Mucosa of rectum (tissue), 2 donors: ENCODE data around the gene PACRG.

Source experiments
- H3K27ac ChIP-seq, 2 donors: one replicate each; pipeline ENCODE4 v1.7.0; 2013; ENCODE audit warnings: inconsistent platforms in 2 of 2, low read depth in 2 of 2, low read length in 2 of 2
- H3K27me3 ChIP-seq, 2 donors: one replicate each; pipeline ENCODE4 v1.7.0; 2013; ENCODE audit warnings: low read length in 2 of 2; ENCODE audit not compliant: control insufficient read depth in 2 of 2, insufficient read depth in 2 of 2
- H3K36me3 ChIP-seq, 2 donors: one replicate each; pipeline ENCODE4 v1.7.0; 2013; ENCODE audit warnings: low read length in 2 of 2; ENCODE audit not compliant: control insufficient read depth in 2 of 2, insufficient read depth in 2 of 2
- H3K4me1 ChIP-seq, 2 donors: one replicate each; pipeline ENCODE4 v1.7.0; 2013; ENCODE audit warnings: low read length in 2 of 2, mild to moderate bottlenecking in 1 of 2; ENCODE audit not compliant: control insufficient read depth in 2 of 2, insufficient read depth in 2 of 2
- H3K4me3 ChIP-seq, 2 donors: one replicate each; pipeline ENCODE4 v1.7.0; 2013; ENCODE audit warnings: low read length in 2 of 2
- H3K9ac ChIP-seq, 2 donors: one replicate each; pipeline ENCODE4 v1.7.0; 2013; ENCODE audit warnings: low read length in 2 of 2, low read depth in 1 of 2, mild to moderate bottlenecking in 1 of 2
- H3K9me3 ChIP-seq, 2 donors: one replicate each; pipeline ENCODE4 v1.7.0; 2013; ENCODE audit warnings: low read length in 2 of 2; ENCODE audit not compliant: control insufficient read depth in 2 of 2
- donor health status: healthy.
- donor health status: Normal muscosa, but diverticular disease.

The PACRG gene

DNA sequence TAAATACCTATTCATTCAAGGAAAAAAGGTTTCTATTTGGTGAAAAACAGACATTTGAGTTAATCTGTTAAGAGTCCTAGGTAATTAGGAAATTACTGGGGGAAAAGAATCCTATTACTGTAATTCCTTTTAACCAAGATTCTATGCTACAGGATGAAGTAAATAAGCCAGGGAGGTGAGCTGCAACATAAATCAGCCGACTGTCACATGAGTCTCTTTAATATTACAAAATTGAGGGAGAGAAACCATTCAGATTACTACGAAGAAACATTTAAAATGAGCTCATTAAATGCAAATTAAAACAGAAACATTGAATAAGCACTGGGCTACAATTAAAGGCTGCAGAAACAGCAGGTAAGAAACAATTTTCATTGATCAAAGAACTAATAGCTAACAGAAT lies 5.5 kb upstream of the PACRG start:
- H3K9me3 ChIP-seq: no peaks in the 10 kb centered on the region
- H3K9ac ChIP-seq: no peak overlapping the region
- H3K27me3 ChIP-seq: no peaks in the 10 kb centered on the region
- H3K36me3 ChIP-seq: no peaks in the 10 kb centered on the region
- peaks cover 0 to 9% of the 10 kb centered on the region in 2 donors for H3K4me1 ChIP-seq
- H3K4me3 ChIP-seq: no peak overlapping the region
- no peak overlapping the region for H3K27ac ChIP-seq

DNA sequence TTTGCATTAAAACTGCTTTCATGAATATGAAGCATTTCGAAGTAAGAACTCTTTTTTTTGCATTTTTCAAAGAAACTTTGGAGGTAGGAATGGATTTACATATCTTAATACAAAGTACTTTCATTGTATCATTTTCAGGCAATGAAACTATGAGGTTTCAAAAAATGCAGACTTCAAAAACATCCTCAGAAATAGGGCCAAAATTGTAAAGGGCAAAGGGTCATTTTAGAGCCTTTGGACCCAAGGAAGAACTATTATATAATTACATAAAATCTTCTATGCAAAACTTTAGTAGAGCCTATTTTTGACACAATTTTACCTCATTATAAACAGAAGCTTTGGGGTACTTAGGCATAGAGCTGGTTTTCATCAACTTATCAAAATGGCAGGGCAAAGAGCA lies 5.1 kb upstream of the PACRG start:
- H3K9ac ChIP-seq: no peak overlapping the region
- H3K36me3 ChIP-seq: no peaks in the 10 kb centered on the region
- H3K27me3 ChIP-seq: no peaks in the 10 kb centered on the region
- H3K27ac ChIP-seq: no peak overlapping the region
- no peak overlapping the region for H3K4me3 ChIP-seq
- no peaks in the 10 kb centered on the region for H3K9me3 ChIP-seq
- H3K4me1 ChIP-seq: peaks cover 0 to 9% of the 10 kb centered on the region in 2 donors

DNA sequence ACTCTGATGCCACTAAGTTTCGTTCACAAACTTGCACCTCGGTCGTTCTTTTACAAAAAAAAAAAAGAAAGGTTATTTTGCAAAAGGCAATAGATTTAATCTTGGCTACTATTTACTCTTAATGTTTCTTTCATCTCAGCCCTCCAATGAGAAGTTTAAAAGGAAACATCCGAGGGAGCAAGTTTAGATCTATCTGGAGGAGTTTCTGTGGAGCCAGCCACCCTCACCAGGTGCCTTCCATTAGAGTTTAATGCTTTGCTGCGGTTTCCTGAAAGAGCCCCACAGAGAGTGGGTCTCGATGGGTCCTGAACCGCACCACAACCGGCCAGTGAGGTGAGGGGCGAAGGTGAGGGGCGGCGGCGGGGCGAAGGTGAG lies 840 bp upstream of the PACRG start:
- H3K27ac ChIP-seq: peak overlapping the region; percentile 87 to 92
- no peaks in the 10 kb centered on the region for H3K9me3 ChIP-seq
- peaks cover 5 to 9% of the 10 kb centered on the region in 2 donors for H3K4me1 ChIP-seq
- peak overlapping the region; percentile 76 to 93 for H3K9ac ChIP-seq
- H3K4me3 ChIP-seq: peak overlapping the region; percentile 70 to 88
- no peaks in the 10 kb centered on the region for H3K36me3 ChIP-seq
- no peaks in the 10 kb centered on the region for H3K27me3 ChIP-seq

DNA sequence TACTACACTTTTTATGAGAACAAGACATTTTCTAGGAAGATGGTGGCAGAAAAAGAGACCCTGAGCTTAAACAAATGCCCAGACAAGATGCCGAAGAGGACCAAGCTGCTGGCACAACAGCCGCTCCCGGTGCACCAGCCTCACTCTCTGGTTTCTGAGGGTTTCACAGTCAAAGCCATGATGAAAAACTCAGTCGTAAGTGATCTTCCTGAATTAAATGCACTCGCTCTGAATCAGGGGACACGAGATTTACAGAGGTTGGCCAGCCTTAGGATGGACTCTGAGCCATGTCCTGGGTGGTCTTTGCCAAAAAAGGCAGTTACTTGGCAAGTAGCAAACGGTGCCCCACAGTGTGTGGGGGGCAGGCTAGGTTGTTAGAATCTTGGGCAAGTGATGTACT lies 423 bp downstream of the PACRG start:
- H3K9me3 ChIP-seq: no peaks in the 10 kb centered on the region
- peak overlapping the region; percentile 60 to 74 for H3K4me3 ChIP-seq
- peak overlapping the region in 1 of 2 donors; percentile 55 for H3K9ac ChIP-seq
- peak overlapping the region; percentile 54 to 58 for H3K27ac ChIP-seq
- no peaks in the 10 kb centered on the region for H3K36me3 ChIP-seq
- H3K4me1 ChIP-seq: peaks cover 5 to 9% of the 10 kb centered on the region in 2 donors
- H3K27me3 ChIP-seq: no peaks in the 10 kb centered on the region

DNA sequence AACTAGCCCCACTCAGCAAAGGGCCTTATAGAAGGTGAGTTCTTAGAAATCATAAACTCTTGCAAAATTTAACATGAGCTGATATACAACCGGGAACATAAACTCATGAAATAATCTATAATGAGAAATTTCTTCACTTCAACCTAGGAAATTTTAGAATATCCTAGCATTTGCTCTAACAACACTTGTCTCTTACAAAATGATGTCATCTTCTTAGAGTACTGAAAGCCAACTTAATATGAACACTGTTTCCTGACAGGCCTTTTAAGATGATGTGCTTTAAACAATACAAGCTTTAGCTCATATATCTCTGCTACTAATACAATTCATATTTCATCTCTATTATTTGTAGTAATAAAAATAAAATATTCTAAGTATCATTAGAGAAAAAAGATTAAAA lies 932 bp downstream of the PACRG start:
- H3K9me3 ChIP-seq: no peaks in the 10 kb centered on the region
- H3K4me3 ChIP-seq: no peak overlapping the region
- H3K27ac ChIP-seq: no peak overlapping the region
- peaks cover 5 to 9% of the 10 kb centered on the region in 2 donors for H3K4me1 ChIP-seq
- H3K27me3 ChIP-seq: no peaks in the 10 kb centered on the region
- no peak overlapping the region for H3K9ac ChIP-seq
- H3K36me3 ChIP-seq: no peaks in the 10 kb centered on the region

DNA sequence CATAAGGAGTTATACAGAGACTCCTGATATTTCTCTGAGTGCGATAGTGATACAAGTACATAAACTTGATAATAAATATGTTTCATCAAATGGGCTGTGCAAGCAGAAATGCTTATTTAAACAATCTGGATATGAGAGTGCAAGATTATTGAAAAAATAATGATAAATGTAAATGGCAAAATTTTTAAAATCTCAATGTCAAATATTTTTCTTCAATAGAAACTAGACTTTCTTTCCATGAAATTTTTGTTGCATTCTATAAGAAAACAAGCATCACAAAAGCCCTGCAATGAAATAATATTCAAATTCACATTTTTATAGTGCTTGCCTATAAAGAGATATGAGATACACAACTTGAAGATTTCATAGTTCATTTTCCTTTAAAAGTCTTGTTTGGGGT lies 2.7 kb downstream of the PACRG start:
- Histone ChIP-seq H3K4me3 (no peak overlapping the region), H3K36me3 (no peaks in the 10 kb centered on the region), H3K9me3 (no peaks in the 10 kb centered on the region), H3K9ac (no peak overlapping the region), H3K27me3 (no peaks in the 10 kb centered on the region), H3K27ac (no peak overlapping the region), H3K4me1 (peaks cover under 1 to 5% of the 10 kb centered on the region in 2 donors)

DNA sequence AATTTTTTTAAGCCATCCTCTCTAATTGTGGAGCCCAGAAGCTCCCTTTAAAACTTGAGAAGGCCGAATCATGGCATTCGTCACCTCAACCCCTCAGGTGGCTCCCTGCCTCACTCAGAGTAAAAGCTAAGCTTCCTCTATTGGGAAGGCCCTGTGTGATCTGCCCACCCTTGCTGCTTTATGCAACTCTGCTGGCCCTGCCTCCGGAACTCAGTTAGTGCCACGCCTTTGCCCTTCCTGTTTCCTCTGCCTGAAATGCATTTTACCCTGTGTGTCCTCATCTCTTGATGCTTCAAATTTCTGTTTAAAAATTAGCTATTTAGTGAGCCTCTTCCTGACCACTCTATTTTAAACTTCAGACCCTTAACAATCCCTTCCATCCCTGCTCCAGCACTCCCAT lies 5.7 kb downstream of the PACRG start:
- no peak overlapping the region for H3K4me3 ChIP-seq
- no peak overlapping the region for H3K27ac ChIP-seq
- H3K9me3 ChIP-seq: no peaks in the 10 kb centered on the region
- no peaks in the 10 kb centered on the region for H3K4me1 ChIP-seq
- H3K27me3 ChIP-seq: no peaks in the 10 kb centered on the region
- H3K9ac ChIP-seq: no peak overlapping the region
- H3K36me3 ChIP-seq: no peaks in the 10 kb centered on the region

DNA sequence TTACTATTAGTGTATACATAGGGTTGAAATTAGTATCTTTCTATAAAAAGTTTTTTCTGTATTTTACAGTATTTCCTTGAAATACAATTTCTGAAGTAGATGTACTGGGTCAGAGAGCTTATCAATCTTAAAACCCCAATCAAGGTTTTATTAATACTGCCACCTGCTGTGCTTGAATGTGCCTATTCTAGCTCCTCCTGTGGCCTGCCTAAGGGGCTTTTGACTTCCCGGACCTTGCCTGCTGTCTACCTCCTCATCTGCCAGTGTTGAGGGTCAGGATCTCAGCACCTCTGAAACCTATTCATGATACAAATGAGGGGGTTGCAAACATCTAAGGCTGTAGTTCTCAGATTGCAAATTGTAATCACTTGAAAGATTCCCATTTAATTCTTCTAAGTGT lies 9.2 kb downstream of the PACRG start:
- no peaks in the 10 kb centered on the region for H3K27me3 ChIP-seq
- H3K4me1 ChIP-seq: no peaks in the 10 kb centered on the region
- no peaks in the 10 kb centered on the region for H3K36me3 ChIP-seq
- H3K27ac ChIP-seq: no peak overlapping the region
- no peak overlapping the region for H3K9ac ChIP-seq
- H3K9me3 ChIP-seq: no peaks in the 10 kb centered on the region
- no peak overlapping the region for H3K4me3 ChIP-seq

DNA sequence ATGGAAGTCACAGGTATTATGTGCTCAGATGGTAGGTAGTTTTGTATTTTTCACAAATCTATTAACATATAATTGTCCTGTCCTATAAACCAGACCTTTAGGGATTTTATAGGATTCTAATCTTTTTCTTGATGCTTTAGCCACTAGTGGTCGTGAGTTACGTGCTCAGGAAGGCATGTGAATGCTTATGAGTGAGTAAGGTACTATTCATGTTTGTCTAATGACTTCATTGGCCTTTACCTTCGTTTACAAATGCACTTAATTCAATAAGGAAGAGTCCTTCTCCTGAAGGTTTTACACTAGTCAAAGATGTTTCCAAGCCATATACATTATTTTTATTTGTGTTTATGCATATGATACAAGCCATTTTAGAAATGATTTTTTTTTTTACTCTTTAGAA lies 23.0 kb downstream of the PACRG start:
- Histone ChIP-seq H3K36me3 (no peaks in the 10 kb centered on the region), H3K4me3 (no peak overlapping the region), H3K9ac (no peak overlapping the region), H3K27me3 (no peaks in the 10 kb centered on the region), H3K4me1 (no peaks in the 10 kb centered on the region), H3K9me3 (no peaks in the 10 kb centered on the region), H3K27ac (no peak overlapping the region)

DNA sequence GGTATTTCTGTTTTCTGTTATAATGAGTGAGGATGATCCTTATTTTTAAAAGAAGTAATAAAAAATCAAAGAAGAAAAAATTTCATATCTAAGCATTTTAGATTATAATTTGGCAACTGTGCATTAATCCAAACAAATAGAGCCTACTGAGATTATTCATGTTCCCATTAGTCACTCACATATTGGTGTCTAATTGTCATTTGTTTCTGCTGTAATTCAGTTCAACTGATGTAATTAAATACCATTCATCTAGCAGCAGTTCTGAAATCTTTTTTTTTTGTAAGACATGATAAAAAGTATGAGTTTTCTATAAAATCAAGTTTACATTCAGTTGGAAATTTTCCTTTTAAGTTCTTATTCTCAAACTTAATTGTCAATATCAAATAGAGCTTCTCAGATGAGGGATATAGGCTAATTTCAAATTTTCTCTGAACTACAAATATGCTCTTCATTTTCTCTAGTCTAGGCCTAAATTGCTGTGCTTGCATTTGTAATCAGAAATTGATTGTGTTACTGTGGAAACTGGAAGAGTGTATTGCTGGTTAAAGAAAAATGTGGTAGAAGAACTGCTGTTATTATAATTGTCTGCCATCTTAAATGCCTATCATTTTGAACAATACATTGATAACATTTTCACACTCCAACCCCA lies 23.6 kb downstream of the PACRG start:
- no peak overlapping the region for H3K4me3 ChIP-seq
- H3K4me1 ChIP-seq: no peaks in the 10 kb centered on the region
- H3K9ac ChIP-seq: no peak overlapping the region
- H3K9me3 ChIP-seq: no peaks in the 10 kb centered on the region
- H3K27me3 ChIP-seq: no peaks in the 10 kb centered on the region
- no peaks in the 10 kb centered on the region for H3K36me3 ChIP-seq
- no peak overlapping the region for H3K27ac ChIP-seq

DNA sequence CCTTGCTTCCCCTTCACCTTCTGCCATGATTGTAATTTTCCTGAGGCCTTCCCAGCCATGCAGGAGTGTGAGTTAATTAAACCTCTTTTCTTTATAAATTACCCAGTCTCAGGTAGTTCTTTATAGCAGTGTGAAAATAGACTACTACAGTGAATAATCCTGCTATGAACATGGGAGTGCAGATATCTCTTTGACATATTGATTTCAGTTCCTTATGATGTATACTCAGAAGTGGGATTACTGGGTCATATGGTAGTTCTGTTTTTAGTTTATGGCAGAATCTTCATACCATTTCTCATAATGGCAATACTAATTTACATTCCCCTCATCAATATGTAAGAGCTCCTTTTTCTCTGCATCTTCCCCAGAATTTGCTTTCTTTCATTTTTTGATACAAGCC lies 26.0 kb downstream of the PACRG start:
- H3K9ac ChIP-seq: no peak overlapping the region

More for the DNA sequence above, 26.0 kb downstream of the PACRG start:
- Histone ChIP-seq H3K27me3 (no peaks in the 10 kb centered on the region), H3K27ac (no peak overlapping the region), H3K36me3 (no peaks in the 10 kb centered on the region), H3K4me3 (no peak overlapping the region), H3K4me1 (no peaks in the 10 kb centered on the region), H3K9me3 (no peaks in the 10 kb centered on the region)
